ENCODE data around the gene OLFM1. TPM values are rescaled to one million over a fixed set of nuclear protein-coding genes. Genes with fewer than 3 reads are reported as not detected.

Gene OLFM1
- total and polyA plus RNA-seq, 9 of the 15 experiments (the other 6 are each of a cell fraction or from before 2014, with no cell fraction given) = not detected

DNA sequence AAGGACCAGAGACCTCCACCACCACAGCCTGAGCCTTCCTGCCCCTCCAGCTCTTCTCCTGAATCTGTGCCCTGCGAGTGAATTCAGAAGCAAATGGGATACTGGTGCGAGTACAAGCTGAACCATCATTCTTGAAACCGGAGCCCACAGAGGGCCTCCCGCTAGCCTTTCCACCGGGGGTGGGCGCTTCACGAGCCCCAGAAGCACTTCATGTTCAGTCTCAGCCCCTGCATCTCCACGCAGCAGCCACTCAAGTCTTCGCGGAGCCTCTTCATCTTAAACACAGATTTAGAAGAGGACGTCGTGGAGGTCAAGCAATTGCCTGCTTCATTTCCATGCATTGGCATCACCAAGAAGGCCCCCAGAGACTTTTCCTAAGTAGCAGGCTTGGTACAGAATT, 26.0 kb upstream of the OLFM1 start (continued):
- no peak for TF ChIP-seq E4F1 (CRISPR knock-in tag; IDR thresholded peaks at IDR 0.05; ENCODE audit: borderline replicate concordance)
- TF ChIP-seq ZNF395 (CRISPR knock-in tag; IDR thresholded peaks at IDR 0.05) = no peak
- no peak for TF ChIP-seq ELF2 (CRISPR knock-in tag; IDR thresholded peaks at IDR 0.05)

- no peaks in the 10 kb centered on the region for H3K9me1 ChIP-seq (ENCODE audit: control insufficient read depth, insufficient read depth, low read length)
- intact Hi-C loops (cut with micrococcal nuclease) (no loop called here), in situ Hi-C loops (cut with MboI) (no loop called here)
- no peak overlapping the region for H3K4me2 ChIP-seq (ENCODE audit: insufficient read depth, low read length)
- no TSS peak for BruUV-seq (replicated peaks)
- no peak overlapping the region for H3K9ac ChIP-seq (ENCODE audit: insufficient read depth in 1 of 2, low read depth in 2 of 2, low read length in 2 of 2)
- no peak for TF ChIP-seq E2F3 (CRISPR knock-in tag; IDR thresholded peaks at IDR 0.05)
- no peak for TF ChIP-seq ELF1 (tag; IDR thresholded peaks at IDR 0.05)
- TF ChIP-seq MAFK (IDR thresholded peaks at IDR 0.05; ENCODE audit: low read length) = no peak
- TF ChIP-seq BDP1 (IDR thresholded peaks at IDR 0.05; ENCODE audit: insufficient read depth, insufficient read length) = no peak
- TF ChIP-seq, protein P1, sequence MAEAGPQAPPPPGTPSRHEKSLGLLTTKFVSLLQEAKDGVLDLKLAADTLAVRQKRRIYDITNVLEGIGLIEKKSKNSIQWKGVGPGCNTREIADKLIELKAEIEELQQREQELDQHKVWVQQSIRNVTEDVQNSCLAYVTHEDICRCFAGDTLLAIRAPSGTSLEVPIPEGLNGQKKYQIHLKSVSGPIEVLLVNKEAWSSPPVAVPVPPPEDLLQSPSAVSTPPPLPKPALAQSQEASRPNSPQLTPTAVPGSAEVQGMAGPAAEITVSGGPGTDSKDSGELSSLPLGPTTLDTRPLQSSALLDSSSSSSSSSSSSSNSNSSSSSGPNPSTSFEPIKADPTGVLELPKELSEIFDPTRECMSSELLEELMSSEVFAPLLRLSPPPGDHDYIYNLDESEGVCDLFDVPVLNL (CRISPR knock-in tag; IDR thresholded peaks at IDR 0.05; ENCODE audit: low read depth) = no peak
- no peak for TF ChIP-seq FOXK2 (conservative IDR thresholded peaks at IDR 0.05 in 1 of 2, IDR thresholded peaks at IDR 0.05 in 1 of 2; ENCODE audit: low read depth in 2 of 2)
- TF ChIP-seq MED1 (CRISPR knock-in tag; IDR thresholded peaks at IDR 0.05; ENCODE audit: borderline replicate concordance) = no peak
- no peak for TF ChIP-seq ZBTB7A (IDR thresholded peaks at IDR 0.05; ENCODE audit: borderline replicate concordance, control insufficient read depth, low read depth, low read length)
- TF ChIP-seq TFAM (CRISPR knock-in tag; conservative IDR thresholded peaks at IDR 0.05) = no peak
- TF ChIP-seq PML (IDR thresholded peaks at IDR 0.05; ENCODE audit: low read length) = no peak
- TF ChIP-seq, protein P2, sequence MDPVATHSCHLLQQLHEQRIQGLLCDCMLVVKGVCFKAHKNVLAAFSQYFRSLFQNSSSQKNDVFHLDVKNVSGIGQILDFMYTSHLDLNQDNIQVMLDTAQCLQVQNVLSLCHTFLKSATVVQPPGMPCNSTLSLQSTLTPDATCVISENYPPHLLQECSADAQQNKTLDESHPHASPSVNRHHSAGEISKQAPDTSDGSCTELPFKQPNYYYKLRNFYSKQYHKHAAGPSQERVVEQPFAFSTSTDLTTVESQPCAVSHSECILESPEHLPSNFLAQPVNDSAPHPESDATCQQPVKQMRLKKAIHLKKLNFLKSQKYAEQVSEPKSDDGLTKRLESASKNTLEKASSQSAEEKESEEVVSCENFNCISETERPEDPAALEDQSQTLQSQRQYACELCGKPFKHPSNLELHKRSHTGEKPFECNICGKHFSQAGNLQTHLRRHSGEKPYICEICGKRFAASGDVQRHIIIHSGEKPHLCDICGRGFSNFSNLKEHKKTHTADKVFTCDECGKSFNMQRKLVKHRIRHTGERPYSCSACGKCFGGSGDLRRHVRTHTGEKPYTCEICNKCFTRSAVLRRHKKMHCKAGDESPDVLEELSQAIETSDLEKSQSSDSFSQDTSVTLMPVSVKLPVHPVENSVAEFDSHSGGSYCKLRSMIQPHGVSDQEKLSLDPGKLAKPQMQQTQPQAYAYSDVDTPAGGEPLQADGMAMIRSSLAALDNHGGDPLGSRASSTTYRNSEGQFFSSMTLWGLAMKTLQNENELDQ (CRISPR knock-in tag; IDR thresholded peaks at IDR 0.05; ENCODE audit: borderline replicate concordance) = no peak
- 0 out of 5 replicates have a peak, but pooled peaks cover 0 to under 1% of the 10 kb centered on the region in 2 experiments for H3K27me3 ChIP-seq (ENCODE audit: control insufficient read depth in 2 of 2, insufficient read depth in 2 of 2, low read length in 2 of 2)
- H3K4me3 ChIP-seq = no peak overlapping the region
- H2AFZ ChIP-seq (ENCODE audit: low read depth, low read length) = no peak overlapping the region
- DNase-seq (ENCODE audit: extremely low read depth in 1 of 4, low spot score in 3 of 4) = no peak
- WGBS (ENCODE audit: insufficient coverage, low coverage, missing lambda C conversion rate) = 0% methylated on average over 5 of the region's 5 CpGs
- H3K36me3 ChIP-seq (ENCODE audit: control insufficient read depth, insufficient read depth, low read length) = no peaks in the 10 kb centered on the region
- H3K4me1 ChIP-seq (replicated peaks in 1 of 2; ENCODE audit: control insufficient read depth in 2 of 2, insufficient read depth in 2 of 2, low read length in 2 of 2) = no peaks in the 10 kb centered on the region
- ChIA-PET POLR2A (no interaction called here), CTCF (ENCODE audit: low intra/inter-chr PET ratio) (no interaction called here)
- no peak for ATAC-seq
- H3K27ac ChIP-seq (ENCODE audit: extremely low read depth, low read depth, low read length) = no peak overlapping the region
- H3K9me3 ChIP-seq (replicated peaks; ENCODE audit: control insufficient read depth, insufficient read depth, low read depth, low read length) = no peaks in the 10 kb centered on the region
- H3K79me2 ChIP-seq (ENCODE audit: control insufficient read depth, insufficient read depth, low read length) = no peaks in the 10 kb centered on the region
- FAIRE-seq = no peak
- H4K20me1 ChIP-seq (replicated peaks; ENCODE audit: control insufficient read depth, insufficient read depth, low read length) = no peaks in the 10 kb centered on the region
These were observed 25.2 kb upstream of the OLFM1 start for GRCh38 chr9:135062254-135062653.

All from K562 (cell line).